ENCODE data around the gene C1orf87.

- TF ChIP-seq CTCF (IDR thresholded peaks at IDR 0.05; ENCODE audit: low read depth, low read length, missing input control) (no peak), NR2F2 (IDR thresholded peaks at IDR 0.05) (no peak), YY1 (IDR thresholded peaks at IDR 0.05) (no peak), MAX (IDR thresholded peaks at IDR 0.05) (no peak), ZBTB33 (IDR thresholded peaks at IDR 0.05) (no peak), HNF4G (IDR thresholded peaks at IDR 0.05) (no peak), SP1 (IDR thresholded peaks at IDR 0.05) (no peak), EGR1 (IDR thresholded peaks at IDR 0.05; ENCODE audit: low read depth in 2 of 2) (no peak), TAF1 (conservative IDR thresholded peaks at IDR 0.05) (no peak), GABPA (IDR thresholded peaks at IDR 0.05 in 1 of 2, conservative IDR thresholded peaks at IDR 0.05 in 1 of 2) (no peak), REST (IDR thresholded peaks at IDR 0.05) (no peak)
These were observed at the start of gene C1orf87 for GRCh38 chr1:60073605-60074278.
